HCT116 (cell line): Measurements from ENCODE around the gene COPS2. TPM values are rescaled to one million over a fixed set of nuclear protein-coding genes. Genes with fewer than 3 reads are reported as not detected.
"Not testable (repeated sequence)": the region's sequence is repeated elsewhere in the genome, so short reads cannot be mapped to it uniquely, and the experiment has no call there.

Experiments
- ATAC-seq: fragments of 200-7000 bp; cut with Tn5 transposase; 2 replicates; pipeline ENCODE4 v1.9.1; 2020; ENCODE audit warnings: mild to moderate bottlenecking, moderate library complexity
- BruUV-seq: library from RNA; stranded (reverse); fragments of 400-500 nt; replicated peaks from 2 replicates; lab custom pipeline; 2021; lab: Mats Ljungman, UMichigan
- CTCF ChIA-PET: fragments of 300-600 bp; sonication (Branson Sonifier 250); formaldehyde crosslinking; loops from one replicate; lab custom pipeline; 2021; ENCODE audit warnings: antibody characterized with exemption; lab: Charles Lee
- POLR2A ChIA-PET: fragments of 300-600, 350-600 bp; sonication (Branson Sonifier 250); formaldehyde crosslinking; loops from one replicate; lab custom pipeline; 2021; ENCODE audit warnings: antibody characterized with exemption; lab: Charles Lee
- RAD21 ChIA-PET, 2 experiments: fragments of 300-600 bp; sonication (Branson Sonifier 250); formaldehyde crosslinking; loops; one replicate each; lab custom pipeline; 2023; ENCODE audit warnings: low total read pairs in 2 of 2; ENCODE audit not compliant: uncharacterized antibody in 2 of 2, unreplicated experiment in 2 of 2, low non-redundant PET in 1 of 2; lab: Charles Lee
- DNase-seq: peaks from one replicate; pipeline ENCODE4 v3.0.0-alpha.2; 2010; ENCODE audit warnings: low read depth, low spot score
- H2AFZ ChIP-seq: fragments of 200-600 bp; shearing (Covaris generic), sonication (generic); 2 replicates; pipeline ENCODE4 v1.6.1; 2017; ENCODE audit warnings: low read depth, mixed run types, mixed read lengths, antibody characterized with exemption, low read length; ENCODE audit not compliant: poor library complexity, severe bottlenecking
- H3K27ac ChIP-seq: 2 replicates; pipeline ENCODE4 v1.5.1; 2012; ENCODE audit warnings: low read depth, low read length
- H3K27me3 ChIP-seq: fragments of 200-600 bp; sonication (generic); 2 replicates; pipeline ENCODE4 v1.6.1; 2016; ENCODE audit warnings: mixed run types, low read length, mixed read lengths; ENCODE audit not compliant: insufficient read depth
- H3K36me3 ChIP-seq, 2 experiments: fragments of 200-500 bp in 1 of 2; fragments of 200-600 bp in 1 of 2; sonication (Bioruptor generic) in 1 of 2; sonication (generic) in 1 of 2; 2 replicates each; pipeline versions ENCODE4 v1.5.1 to v1.6.1; 2014 to 2016; ENCODE audit warnings: low read length in 2 of 2, inconsistent platforms in 1 of 2, mixed read lengths in 1 of 2, mixed run types in 1 of 2; ENCODE audit not compliant: insufficient read depth in 2 of 2, control insufficient read depth in 1 of 2
- H3K4me1 ChIP-seq, 2 experiments: fragments of 200-600 bp in 1 of 2; sonication (generic) in 1 of 2; 2 replicates each; pipeline versions ENCODE4 v1.5.1 to v1.6.1; 2012 to 2017; ENCODE audit warnings: low read length in 2 of 2, inconsistent platforms in 1 of 2, mild to moderate bottlenecking in 1 of 2, mixed read lengths in 1 of 2, mixed run types in 1 of 2, moderate library complexity in 1 of 2; ENCODE audit not compliant: insufficient read depth in 2 of 2, control insufficient read depth in 1 of 2
- H3K4me2 ChIP-seq: fragments of 200-600 bp; sonication (generic); 2 replicates; pipeline ENCODE4 v1.6.1; 2017; ENCODE audit warnings: mixed run types, low read length, mixed read lengths
- H3K4me3 ChIP-seq, 2 experiments: fragments of 200-600 bp in 1 of 2; sonication (generic) in 1 of 2; replicated peaks in 1 of 2; 2 replicates each; pipeline ENCODE4 v1.5.1; 2011 to 2016; ENCODE audit warnings: low read length in 2 of 2, control low read depth in 1 of 2, low read depth in 1 of 2, mild to moderate bottlenecking in 1 of 2, mixed read lengths in 1 of 2, mixed run types in 1 of 2
- H3K79me2 ChIP-seq: fragments of 200-600 bp; sonication (generic); 2 replicates; pipeline ENCODE4 v1.6.1; 2017; ENCODE audit warnings: mild to moderate bottlenecking, mixed run types, low read length, moderate library complexity, mixed read lengths; ENCODE audit not compliant: insufficient read depth
- H3K9ac ChIP-seq: fragments of 200-600 bp; sonication (generic); 2 replicates; pipeline ENCODE4 v1.6.1; 2016; ENCODE audit warnings: low read length, mixed read lengths
- H3K9me2 ChIP-seq: fragments of 200-600 bp; sonication (generic), shearing (Covaris generic); 2 replicates; pipeline ENCODE4 v1.6.1; 2017; ENCODE audit warnings: mixed run types, mild to moderate bottlenecking, moderate library complexity; ENCODE audit not compliant: insufficient read depth
- H3K9me3 ChIP-seq, 2 experiments: fragments of 200-500 bp in 1 of 2; fragments of 200-600 bp in 1 of 2; sonication (Bioruptor generic) in 1 of 2; sonication (generic) in 1 of 2; 2 replicates each; pipeline ENCODE4 v1.6.1; 2014 to 2017; ENCODE audit warnings: low read length in 2 of 2, mixed read lengths in 2 of 2, inconsistent platforms in 1 of 2, low read depth in 1 of 2, mild to moderate bottlenecking in 1 of 2, mixed run types in 1 of 2, moderate library complexity in 1 of 2; ENCODE audit not compliant: control insufficient read depth in 1 of 2, insufficient read depth in 1 of 2
- H4K20me1 ChIP-seq: fragments of 200-600 bp; sonication (generic), shearing (Covaris generic); 2 replicates; pipeline ENCODE4 v1.6.1; 2017; ENCODE audit warnings: mixed run types, mild to moderate bottlenecking, moderate library complexity; ENCODE audit not compliant: insufficient read depth
- intact Hi-C: fragments of 100-400 bp; cut with micrococcal nuclease; formaldehyde crosslinking; loops from 2 replicates; pipeline ENCODE4 v1.10.0; 2022
- microRNA-seq: library from miRNA; unstranded; fragments of <30 nt; microRNA quantifications from one replicate; pipeline ENCODE4, GENCODE V29; 2016; ENCODE audit warnings: borderline number of aligned reads
- total RNA-seq: library from RNA; stranded (reverse); gene quantifications from one replicate; pipeline ENCODE4 v1.2.1, GENCODE V29; 2021; ENCODE audit not compliant: unreplicated experiment

COPS2 gene
- total RNA-seq, 1 experiment from 2014 or later: 93.6 TPM

GRCh38 chr15:49074589-49075287, 80.7 kb downstream of the COPS2 start:
- H3K9ac ChIP-seq, H3K9me3 ChIP-seq, BruUV-seq, CTCF ChIA-PET, POLR2A ChIA-PET, H2AFZ ChIP-seq, H3K4me1 ChIP-seq, H3K79me2 ChIP-seq, H4K20me1 ChIP-seq, H3K4me2 ChIP-seq, H3K4me3 ChIP-seq, H3K36me3 ChIP-seq, H3K27ac ChIP-seq, ATAC-seq, intact Hi-C loops, DNase-seq, H3K9me2 ChIP-seq, H3K27me3 ChIP-seq, RAD21 ChIA-PET: not testable (repeated sequence)

Small RNA genes lying within 50 kb of the gene (microRNA-seq; reads per million reads assigned to microRNA genes)
- gene MIR4716: not detected

Other genes with a start within 250 kb of the COPS2 start
- 0.44 TPM for gene SHC4, start 191.7 kb downstream of the COPS2 start, total RNA-seq
- gene SECISBP2L, start 109.2 kb downstream of the COPS2 start, total RNA-seq: 22.9 TPM
- 18.7 TPM for gene GALK2, start 14.6 kb upstream of the COPS2 start, total RNA-seq